RWPE2 (cell line): ENCODE measurements around the gene GBF1.
A peak's percentile ranks its signal among the peaks of the same experiment; 100 is the strongest.

Experiments used
- ATAC-seq: fragments of 200-7000 bp; cut with Tn5 transposase; 3 replicates; pipeline ENCODE4 v1.9.1; 2021; ENCODE audit warnings: low read depth
- DNase-seq: peaks from one replicate; pipeline ENCODE4 v3.0.0-alpha.2; 2020; ENCODE audit warnings: low spot score
- H3K27ac ChIP-seq: fragments of 450-650 bp; 2 replicates; pipeline ENCODE4 v1.5.1; 2017; ENCODE audit warnings: mild to moderate bottlenecking; ENCODE audit not compliant: poor library complexity, severe bottlenecking
- H3K27me3 ChIP-seq: fragments of 250-450 bp; sonication (Bioruptor Pico); 2 replicates; pipeline ENCODE4 v1.5.1; 2021; ENCODE audit warnings: mild to moderate bottlenecking, moderate library complexity; ENCODE audit not compliant: insufficient read depth, poor library complexity, severe bottlenecking
- H3K36me3 ChIP-seq: fragments of 250-450 bp; sonication (Bioruptor Pico); 2 replicates; pipeline ENCODE4 v1.5.1; 2020; ENCODE audit warnings: low read depth, mild to moderate bottlenecking, moderate library complexity
- H3K4me1 ChIP-seq: fragments of 250-450 bp; sonication (Bioruptor Pico); 2 replicates; pipeline ENCODE4 v1.5.1; 2021; ENCODE audit warnings: mild to moderate bottlenecking, moderate library complexity; ENCODE audit not compliant: insufficient read depth, poor library complexity, severe bottlenecking
- H3K4me3 ChIP-seq: fragments of 250-450 bp; sonication (Bioruptor Pico); 2 replicates; pipeline ENCODE4 v1.5.1; 2021; ENCODE audit warnings: mild to moderate bottlenecking, moderate library complexity; ENCODE audit not compliant: severe bottlenecking
- H3K9me3 ChIP-seq: fragments of 250-450 bp; sonication (Bioruptor Pico); 2 replicates; pipeline ENCODE4 v1.5.1; 2021; ENCODE audit warnings: mild to moderate bottlenecking, moderate library complexity; ENCODE audit not compliant: severe bottlenecking
- CTCF ChIP-seq: fragments of 450-650 bp; IDR thresholded peaks from one replicate; pipeline ENCODE4 v1.5.1; 2017; ENCODE audit warnings: mild to moderate bottlenecking, moderate library complexity; ENCODE audit not compliant: poor library complexity, severe bottlenecking

Gene GBF1

DNA sequence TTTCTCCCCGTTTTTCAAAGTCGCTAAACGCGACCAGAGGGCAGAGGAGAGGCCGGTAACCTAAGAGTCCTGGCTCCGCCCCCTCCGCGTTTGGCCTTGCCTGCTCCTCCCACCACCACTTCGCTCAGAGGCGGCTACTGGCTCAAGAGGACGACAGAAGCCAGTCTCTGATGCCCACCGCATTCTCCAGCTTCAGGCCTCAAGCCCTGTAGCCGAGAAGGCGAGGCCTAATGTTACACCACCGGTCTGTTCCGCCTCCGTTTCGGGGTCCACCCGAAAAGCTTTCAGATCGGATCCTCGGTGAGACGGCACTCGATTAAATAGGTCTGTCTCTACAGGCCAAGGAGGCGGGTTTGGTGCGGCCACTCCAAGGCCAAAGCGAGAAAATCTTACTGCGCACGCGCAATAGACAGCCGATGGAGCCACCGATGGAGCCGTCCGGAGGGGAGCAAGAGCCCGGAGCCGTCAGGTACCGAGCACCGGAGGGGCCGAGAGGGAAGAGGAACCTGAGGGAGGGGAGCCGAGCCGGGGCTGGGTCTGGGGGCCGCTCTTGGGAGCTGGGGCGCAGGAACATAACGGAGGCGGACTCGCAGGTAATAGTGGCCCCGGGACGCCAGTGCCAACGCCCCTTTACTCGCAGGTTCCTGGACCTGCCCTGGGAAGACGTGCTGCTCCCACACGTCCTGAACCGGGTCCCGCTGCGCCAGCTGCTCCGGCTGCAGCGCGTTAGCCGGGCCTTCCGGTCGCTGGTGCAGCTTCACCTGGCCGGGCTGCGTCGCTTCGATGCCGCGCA is 175.6 kb downstream of the GBF1 start, which contains the start of gene FBXL15:
Gene FBXL15 (plus strand): TSS at position 123 of the 793 bp plus-strand sequence. CDS start 294 bp downstream, at position 417.
- no peaks in the 10 kb centered on the region for H3K9me3 ChIP-seq
- DNase-seq, result peak; percentile 96
- H3K4me1 ChIP-seq, result no peaks in the 10 kb centered on the region
- TF ChIP-seq CTCF, result no peak
- H3K27ac ChIP-seq, result peak within 1 kb of the TSS; percentile 71
- peaks cover 7% of the 10 kb centered on the region for H3K36me3 ChIP-seq
- H3K4me3 ChIP-seq, result peak within 1 kb of the TSS; percentile 54
- ATAC-seq, result peak; percentile 68
- H3K27me3 ChIP-seq, result peaks cover 5% of the 10 kb centered on the region

GRCh38 chr10:102421507-102421756 is 176.1 kb downstream of the GBF1 start:
- TF ChIP-seq CTCF, result no peak
- H3K27ac ChIP-seq, result peak overlapping the region; percentile 71
- ATAC-seq (peak; percentile 5; the same call in 2 of the 3 replicates), DNase-seq (no peak)
- no peaks in the 10 kb centered on the region for H3K4me1 ChIP-seq
- peak overlapping the region; percentile 54 for H3K4me3 ChIP-seq
- no peaks in the 10 kb centered on the region for H3K9me3 ChIP-seq
- H3K36me3 ChIP-seq, result peaks cover 7% of the 10 kb centered on the region
- H3K27me3 ChIP-seq, result peaks cover 5% of the 10 kb centered on the region

DNA sequence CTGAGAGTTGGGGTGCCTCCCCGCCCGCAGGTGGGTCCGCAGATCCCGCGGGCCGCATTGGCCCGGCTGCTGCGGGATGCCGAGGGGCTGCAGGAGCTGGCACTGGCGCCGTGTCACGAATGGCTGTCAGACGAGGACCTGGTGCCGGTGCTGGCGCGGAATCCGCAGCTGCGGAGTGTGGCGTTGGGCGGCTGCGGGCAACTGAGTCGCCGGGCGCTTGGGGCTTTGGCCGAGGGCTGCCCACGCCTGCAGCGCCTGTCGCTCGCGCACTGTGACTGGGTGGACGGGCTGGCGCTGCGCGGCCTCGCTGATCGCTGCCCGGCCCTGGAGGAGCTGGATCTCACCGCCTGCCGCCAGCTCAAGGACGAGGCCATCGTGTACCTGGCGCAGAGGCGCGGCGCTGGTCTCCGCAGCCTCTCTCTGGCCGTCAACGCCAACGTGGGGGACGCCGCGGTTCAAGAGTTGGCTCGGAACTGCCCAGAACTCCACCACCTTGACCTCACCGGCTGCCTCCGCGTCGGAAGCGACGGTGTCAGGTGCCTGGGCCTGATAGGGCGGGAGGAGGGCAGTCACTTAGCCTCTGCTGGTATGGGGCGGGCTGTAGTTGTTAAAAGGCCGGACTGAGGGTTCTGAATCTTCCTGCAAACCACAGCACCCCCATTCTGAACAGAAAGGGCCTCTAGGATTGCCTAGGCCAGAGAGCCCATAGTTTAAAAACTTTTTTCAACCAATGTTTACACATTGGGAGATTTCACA is 176.6 kb downstream of the GBF1 start:
- DNase-seq, result no peak
- H3K4me3 ChIP-seq, result peak overlapping the region; percentile 54
- ATAC-seq, result peak; percentile 28
- no peaks in the 10 kb centered on the region for H3K4me1 ChIP-seq
- no peaks in the 10 kb centered on the region for H3K9me3 ChIP-seq
- H3K27me3 ChIP-seq, result peaks cover 5% of the 10 kb centered on the region
- no peak for TF ChIP-seq CTCF
- H3K36me3 ChIP-seq, result peaks cover 7% of the 10 kb centered on the region
- H3K27ac ChIP-seq, result peak overlapping the region; percentile 71

- Histone ChIP-seq H3K36me3 (peaks cover 7% of the 10 kb centered on the region), H3K27me3 (peaks cover 5% of the 10 kb centered on the region), H3K27ac (peak overlapping the region; percentile 71), H3K9me3 (no peaks in the 10 kb centered on the region), H3K4me1 (no peaks in the 10 kb centered on the region), H3K4me3 (peak overlapping the region; percentile 54)
- peak; percentile 94 for TF ChIP-seq CTCF
- no peak for DNase-seq
- peak; percentile 50 for ATAC-seq
These were observed 177.3 kb downstream of the GBF1 start for GRCh38 chr10:102422545-102423129.
